Hematopoietic multipotent progenitor cell treated with erythropoietin and hydrocortisone succinate and interleukin-3 and kit ligand, for 4 days (in vitro differentiated cells): ENCODE data around the gene GJC1.
"Not testable (repeated sequence)": the region's sequence is repeated elsewhere in the genome, so short reads cannot be mapped to it uniquely, and the experiment has no call there.

Experiments
- DNase-seq: peaks from one replicate; pipeline ENCODE4 v3.0.0-alpha.2; 2015

Gene GJC1

DNA sequence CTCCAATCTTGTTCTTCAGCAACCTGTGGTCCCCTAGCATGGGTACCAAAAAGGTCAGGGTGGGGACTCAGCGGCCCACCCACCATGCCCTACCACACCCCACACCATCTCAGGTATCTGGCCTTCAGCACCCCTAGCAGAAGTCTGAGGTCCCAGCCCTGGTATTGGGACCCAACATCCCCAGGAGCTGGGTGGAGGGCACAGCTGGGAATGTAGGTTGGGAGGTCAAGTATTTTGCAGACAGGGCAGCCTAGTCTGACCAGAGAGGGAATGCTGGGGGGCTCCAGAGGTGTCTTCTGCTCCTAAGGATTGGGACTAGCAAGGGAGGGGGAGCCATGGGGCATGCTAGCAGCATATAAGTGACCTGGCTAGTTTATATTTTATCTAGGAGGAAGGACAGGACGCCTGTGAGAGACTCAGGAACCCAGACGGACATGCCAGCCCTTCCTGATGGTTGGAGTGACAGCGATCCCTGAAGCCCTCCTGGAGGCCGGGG lies 72.1 kb downstream of the GJC1 start:
- no peak for DNase-seq

GRCh38 chr17:44757045-44757917 lies 72.8 kb downstream of the GJC1 start:
- no peak for DNase-seq

- DNase-seq, result not testable (repeated sequence)
Measured at GRCh38 chr17:44755180-44755579, 74.9 kb downstream of the GJC1 start.

DNA sequence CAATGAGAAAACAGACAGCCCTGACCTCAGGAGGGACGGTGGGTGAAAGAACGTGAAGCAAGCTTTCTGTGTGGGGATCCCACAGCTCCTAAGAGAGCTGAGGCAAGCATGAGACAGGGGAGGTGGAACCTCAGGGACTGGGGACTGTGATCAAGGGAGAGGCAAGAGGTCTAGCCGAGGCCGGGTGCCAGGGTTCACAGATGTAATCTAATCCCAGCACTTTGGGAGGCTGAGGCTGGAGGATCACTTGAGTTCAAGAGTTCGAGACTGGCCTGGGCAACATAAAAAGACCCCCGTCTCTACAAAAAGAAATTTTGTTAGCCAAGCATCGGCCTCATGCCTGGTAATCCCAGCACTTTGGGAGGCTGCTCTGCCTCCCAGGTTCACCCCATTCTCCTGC lies 75.8 kb downstream of the GJC1 start:
- DNase-seq, result no peak

DNA sequence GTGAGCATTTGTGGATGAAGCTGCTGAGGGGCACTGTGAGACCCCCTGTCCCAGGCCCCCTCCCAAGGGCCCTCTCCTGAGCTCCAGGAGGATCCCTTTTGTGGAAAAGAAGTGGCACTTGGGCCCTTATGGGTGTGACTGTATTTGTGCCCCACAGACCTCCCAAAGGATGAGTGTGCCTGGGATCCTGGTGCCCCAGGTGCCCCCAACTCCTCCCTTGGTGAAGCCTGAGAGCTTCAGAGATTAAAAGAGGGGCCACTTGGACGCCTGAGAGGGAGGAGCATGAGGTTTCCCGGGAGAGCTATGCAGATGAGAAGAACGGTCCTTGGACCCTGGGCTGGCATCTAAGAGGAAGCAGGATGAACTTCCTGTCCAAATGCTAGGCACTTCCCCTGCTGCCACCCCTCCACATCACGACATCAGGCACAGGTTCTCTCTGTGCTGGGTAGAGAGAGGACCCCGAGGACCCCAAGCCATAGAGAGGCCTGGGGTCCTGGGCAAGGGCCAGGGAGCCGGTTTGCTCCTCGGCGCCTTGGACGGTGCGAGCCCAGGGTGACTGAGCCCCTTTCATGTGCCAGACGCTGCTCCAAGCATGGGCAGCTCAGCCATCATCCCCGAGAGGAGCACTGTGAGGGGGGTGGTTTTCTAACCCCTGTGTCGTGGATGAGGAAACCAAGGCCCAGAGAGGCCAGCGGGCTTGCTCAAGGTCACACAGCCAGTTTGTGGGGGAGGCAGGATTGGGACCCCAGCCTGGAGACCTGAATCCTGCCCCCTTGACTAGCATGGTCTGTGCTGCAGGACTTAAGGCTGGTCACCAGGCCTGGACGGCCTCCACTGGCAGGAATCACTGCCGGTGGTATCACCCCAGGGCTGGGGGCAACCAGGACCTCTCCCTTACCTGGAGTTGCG lies 76.9 kb downstream of the GJC1 start:
- no peak for DNase-seq

- DNase-seq, result no peak
Measured at GRCh38 chr17:44751806-44752205, 78.3 kb downstream of the GJC1 start.

GRCh38 chr17:44751331-44751730 lies 78.8 kb downstream of the GJC1 start:
- no peak for DNase-seq

DNA sequence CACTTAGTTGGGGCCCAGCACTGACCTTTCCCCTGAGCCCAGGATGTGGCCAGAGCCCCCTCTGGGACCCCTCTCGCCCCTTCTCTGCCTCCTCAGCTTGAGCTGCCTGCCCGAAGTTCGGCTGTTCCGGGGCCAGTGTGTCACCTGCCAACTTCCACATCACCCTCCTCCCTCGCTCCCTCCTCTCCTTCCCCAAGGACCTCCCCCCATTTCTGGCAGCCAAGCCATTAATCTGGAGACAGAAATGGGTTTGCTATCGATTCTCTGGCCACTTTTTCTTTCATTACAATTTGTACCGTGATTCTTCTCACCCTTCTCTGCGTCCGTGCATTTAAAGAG lies 80.1 kb downstream of the GJC1 start:
- no peak for DNase-seq

- no peak for DNase-seq
Measured at GRCh38 chr17:44749076-44749979, 80.8 kb downstream of the GJC1 start.
